HepG2 (cell line): ENCODE measurements around the gene BIRC6. TPM values are rescaled to one million over a fixed set of nuclear protein-coding genes. Genes with fewer than 3 reads are reported as not detected.
A peak's percentile ranks its signal among the peaks of the same experiment; 100 is the strongest.

Source experiments
- ARID2 ChIP-seq: sonication (generic); formaldehyde crosslinking; IDR thresholded peaks from 2 replicates; pipeline ENCODE4 v1.8.1; 2022; ENCODE audit warnings: mild to moderate bottlenecking, missing genetic modification reagents, borderline replicate concordance
- BHLHE40 ChIP-seq: IDR thresholded peaks from 2 replicates; pipeline ENCODE4 v1.6.1; 2011; ENCODE audit warnings: low read length, improper control_type of control experiment
- HHEX ChIP-seq: IDR thresholded peaks from 2 replicates; pipeline ENCODE4 v1.6.1; 2016; ENCODE audit warnings: control low read depth
- JARID2 ChIP-seq: sonication (generic); formaldehyde crosslinking; IDR thresholded peaks from 2 replicates; pipeline ENCODE4 v1.8.1; 2023; ENCODE audit warnings: missing genetic modification reagents, inconsistent platforms; ENCODE audit not compliant: insufficient replicate concordance
- MED13 ChIP-seq: sonication (generic); formaldehyde crosslinking; IDR thresholded peaks from 2 replicates; pipeline ENCODE4 v1.5.0; 2020; ENCODE audit warnings: missing genetic modification reagents
- NFATC3 ChIP-seq: sonication (generic); formaldehyde crosslinking; IDR thresholded peaks from 2 replicates; pipeline ENCODE4 v1.5.1; 2020; ENCODE audit warnings: mild to moderate bottlenecking, missing genetic modification reagents
- NFIB ChIP-seq: sonication (generic); formaldehyde crosslinking; IDR thresholded peaks from 2 replicates; pipeline ENCODE4 v1.9.0; 2021; ENCODE audit warnings: missing genetic modification reagents, mild to moderate bottlenecking, borderline replicate concordance
- PHF21A ChIP-seq: sonication (generic); formaldehyde crosslinking; IDR thresholded peaks from 2 replicates; pipeline ENCODE4 v1.5.0; 2020; ENCODE audit warnings: mild to moderate bottlenecking, missing genetic modification reagents
- POLR2AphosphoS5 ChIP-seq: IDR thresholded peaks from 2 replicates; pipeline ENCODE4 v1.6.1; 2012; ENCODE audit warnings: low read depth, low read length
- SKI ChIP-seq: fragments of 450-650 bp; IDR thresholded peaks from one replicate; pipeline ENCODE4 v1.6.1; 2018; ENCODE audit warnings: mild to moderate bottlenecking; ENCODE audit not compliant: partially characterized antibody
- STAG1 ChIP-seq: sonication (generic); formaldehyde crosslinking; IDR thresholded peaks from 2 replicates; pipeline ENCODE4 v1.4.0; 2020; ENCODE audit warnings: missing genetic modification reagents
- TSC22D2 ChIP-seq: sonication (generic); formaldehyde crosslinking; IDR thresholded peaks from 2 replicates; pipeline ENCODE4 v1.5.1; 2020; ENCODE audit warnings: missing genetic modification reagents, mild to moderate bottlenecking, borderline replicate concordance
- ZIK1 ChIP-seq: sonication (generic); formaldehyde crosslinking; IDR thresholded peaks from 2 replicates; pipeline ENCODE4 v1.5.0; 2020; ENCODE audit warnings: mild to moderate bottlenecking, low read depth, missing genetic modification reagents, borderline replicate concordance
- ZNF260 ChIP-seq: sonication (generic); formaldehyde crosslinking; IDR thresholded peaks from 2 replicates; pipeline ENCODE4 v1.4.0; 2020; ENCODE audit warnings: missing genetic modification reagents, low read depth, mild to moderate bottlenecking, borderline replicate concordance
- ZNF432 ChIP-seq: sonication (generic); formaldehyde crosslinking; IDR thresholded peaks from 2 replicates; pipeline ENCODE4 v1.5.0; 2020; ENCODE audit warnings: missing genetic modification reagents, mild to moderate bottlenecking, borderline replicate concordance
- ZNF564 ChIP-seq: sonication (generic); formaldehyde crosslinking; IDR thresholded peaks from 2 replicates; pipeline ENCODE4 v1.8.1; 2023; ENCODE audit warnings: mild to moderate bottlenecking, missing genetic modification reagents
- ZNF7 ChIP-seq: IDR thresholded peaks from 2 replicates; pipeline ENCODE4 v1.6.1; 2016; ENCODE audit warnings: missing biosample characterization, missing genetic modification reagents
- ZNF746 ChIP-seq: sonication (generic); formaldehyde crosslinking; IDR thresholded peaks from 2 replicates; pipeline ENCODE4 v1.8.0; 2022; ENCODE audit warnings: mild to moderate bottlenecking, missing genetic modification reagents
- ZNF788 ChIP-seq: sonication (generic); formaldehyde crosslinking; IDR thresholded peaks from 2 replicates; pipeline ENCODE4 v1.5.0; 2020; ENCODE audit warnings: mild to moderate bottlenecking, missing genetic modification reagents, borderline replicate concordance
- polyA plus RNA-seq, 8 experiments: library from polyadenylated mRNA; depleted of rRNA in 3 of 8; stranded (reverse) in 7 of 8; unstranded in 1 of 8; fragments of >200 nt; fragmentation: Illumina TruSeq in 4 of 8; extraction: Trizol in 4 of 8; gene quantifications; 2 replicates each; pipeline versions ENCODE4 v1.2.1 to v1.2.3, GENCODE V29; 2011 to 2016; ENCODE audit warnings: low read depth in 4 of 8, missing spikeins in 1 of 8, mixed read lengths in 1 of 8; ENCODE audit not compliant: insufficient read depth in 1 of 8
- total RNA-seq, 5 experiments: library from RNA; depleted of rRNA; stranded (reverse); fragments of >200 nt; fragmentation: Illumina TruSeq; extraction: Trizol; gene quantifications; 2 replicates each; pipeline ENCODE4 v1.2.3, GENCODE V29; 2016; ENCODE audit warnings: low read depth in 1 of 5
- TF ChIP-seq, protein P1 (sequence below): sonication (generic); formaldehyde crosslinking; IDR thresholded peaks from 2 replicates; pipeline ENCODE4 v1.5.0; 2020; ENCODE audit warnings: mild to moderate bottlenecking, missing genetic modification reagents
- TF ChIP-seq, protein P2 (sequence below): sonication (generic); formaldehyde crosslinking; conservative IDR thresholded peaks from 2 replicates; pipeline ENCODE4 v1.5.0; 2020; ENCODE audit warnings: missing genetic modification reagents
- TF ChIP-seq, protein P3 (sequence below): fragments of 450-650 bp; IDR thresholded peaks from 2 replicates; pipeline ENCODE4 v1.6.1; 2016
- TF ChIP-seq, protein P4 (sequence below): sonication (generic); IDR thresholded peaks from 2 replicates; pipeline ENCODE4 v1.6.1; 2016; ENCODE audit warnings: low read depth, borderline replicate concordance

The BIRC6 gene
- total and polyA plus RNA-seq, 2 of the 13 experiments (the other 11 are each of a cell fraction or from before 2014, with no cell fraction given) = 65.6 to 120 TPM

DNA sequence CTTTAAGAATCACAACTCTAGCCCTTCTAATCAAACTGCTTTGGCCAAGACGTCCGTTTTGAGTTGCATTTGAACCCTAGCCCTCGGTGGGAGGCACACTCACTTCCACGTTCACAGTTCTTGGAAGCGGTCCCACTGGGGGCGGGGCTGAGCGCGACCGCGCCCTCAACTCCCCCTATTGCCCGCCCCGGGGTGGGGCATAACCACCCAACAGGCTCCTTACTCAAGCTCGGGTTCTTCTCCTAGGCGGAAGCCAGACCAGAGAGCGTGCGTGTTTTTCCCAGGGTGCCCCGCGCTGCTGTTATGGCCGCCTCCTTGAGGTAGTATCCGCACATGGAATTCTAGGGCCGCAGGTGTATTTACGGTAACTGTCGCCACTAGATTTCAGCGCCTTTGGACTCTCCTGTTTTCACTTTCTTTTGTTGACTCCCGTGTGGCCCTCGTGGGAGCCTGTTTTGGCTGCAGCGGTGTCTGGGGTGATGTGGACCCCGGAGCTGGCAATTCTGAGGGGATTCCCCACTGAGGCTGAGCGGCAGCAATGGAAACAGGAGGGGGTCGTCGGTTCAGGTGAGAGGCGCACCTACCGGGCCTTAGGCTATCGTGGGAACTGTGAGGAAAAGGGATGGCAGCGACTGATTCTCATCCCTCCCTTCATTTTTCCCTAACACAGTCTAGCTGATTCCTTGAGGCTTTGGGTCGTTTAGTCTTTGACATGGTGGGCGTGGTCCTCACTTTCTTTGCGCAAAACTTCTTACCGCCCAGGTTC, 271.2 kb downstream of the BIRC6 start, which contains the start of gene TTC27 (continued):
- TF ChIP-seq ZNF746 (CRISPR knock-in tag) (0 out of 2 replicates have a peak, but pooled peaks have one; percentile 30), BHLHE40 (peak; percentile 4; the same call in 1 of the 2 replicates), ZNF7 (CRISPR knock-in tag) (no peak), ZNF260 (no peak), POLR2AphosphoS5 (peak; percentile 94), ZNF788 (CRISPR knock-in tag) (no peak; the same call in 1 of the 2 replicates), NFATC3 (CRISPR knock-in tag) (peak; percentile 89; the same call in 1 of the 2 replicates), ZIK1 (CRISPR knock-in tag) (no peak; the same call in 1 of the 2 replicates), HHEX (CRISPR knock-in tag) (no peak), ZNF564 (CRISPR knock-in tag) (0 out of 2 replicates have a peak, but pooled peaks have one; percentile 1), JARID2 (CRISPR knock-in tag) (no peak), TSC22D2 (CRISPR knock-in tag) (no peak), ARID2 (no peak), NFIB (CRISPR knock-in tag) (no peak), ZNF432 (CRISPR knock-in tag) (no peak), MED13 (CRISPR knock-in tag) (no peak), SKI (peak; percentile 16), STAG1 (CRISPR knock-in tag) (no peak), PHF21A (CRISPR knock-in tag) (peak; percentile 65; the same call in 1 of the 2 replicates)
- TF ChIP-seq, protein P1, sequence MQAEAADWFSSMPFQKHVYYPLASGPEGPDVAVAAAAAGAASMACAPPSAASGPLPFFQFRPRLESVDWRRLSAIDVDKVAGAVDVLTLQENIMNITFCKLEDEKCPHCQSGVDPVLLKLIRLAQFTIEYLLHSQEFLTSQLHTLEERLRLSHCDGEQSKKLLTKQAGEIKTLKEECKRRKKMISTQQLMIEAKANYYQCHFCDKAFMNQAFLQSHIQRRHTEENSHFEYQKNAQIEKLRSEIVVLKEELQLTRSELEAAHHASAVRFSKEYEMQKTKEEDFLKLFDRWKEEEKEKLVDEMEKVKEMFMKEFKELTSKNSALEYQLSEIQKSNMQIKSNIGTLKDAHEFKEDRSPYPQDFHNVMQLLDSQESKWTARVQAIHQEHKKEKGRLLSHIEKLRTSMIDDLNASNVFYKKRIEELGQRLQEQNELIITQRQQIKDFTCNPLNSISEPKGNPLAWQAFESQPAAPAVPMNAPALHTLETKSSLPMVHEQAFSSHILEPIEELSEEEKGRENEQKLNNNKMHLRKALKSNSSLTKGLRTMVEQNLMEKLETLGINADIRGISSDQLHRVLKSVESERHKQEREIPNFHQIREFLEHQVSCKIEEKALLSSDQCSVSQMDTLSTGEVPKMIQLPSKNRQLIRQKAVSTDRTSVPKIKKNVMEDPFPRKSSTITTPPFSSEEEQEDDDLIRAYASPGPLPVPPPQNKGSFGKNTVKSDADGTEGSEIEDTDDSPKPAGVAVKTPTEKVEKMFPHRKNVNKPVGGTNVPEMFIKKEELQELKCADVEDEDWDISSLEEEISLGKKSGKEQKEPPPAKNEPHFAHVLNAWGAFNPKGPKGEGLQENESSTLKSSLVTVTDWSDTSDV (CRISPR knock-in tag) = no peak
- TF ChIP-seq, protein P2, sequence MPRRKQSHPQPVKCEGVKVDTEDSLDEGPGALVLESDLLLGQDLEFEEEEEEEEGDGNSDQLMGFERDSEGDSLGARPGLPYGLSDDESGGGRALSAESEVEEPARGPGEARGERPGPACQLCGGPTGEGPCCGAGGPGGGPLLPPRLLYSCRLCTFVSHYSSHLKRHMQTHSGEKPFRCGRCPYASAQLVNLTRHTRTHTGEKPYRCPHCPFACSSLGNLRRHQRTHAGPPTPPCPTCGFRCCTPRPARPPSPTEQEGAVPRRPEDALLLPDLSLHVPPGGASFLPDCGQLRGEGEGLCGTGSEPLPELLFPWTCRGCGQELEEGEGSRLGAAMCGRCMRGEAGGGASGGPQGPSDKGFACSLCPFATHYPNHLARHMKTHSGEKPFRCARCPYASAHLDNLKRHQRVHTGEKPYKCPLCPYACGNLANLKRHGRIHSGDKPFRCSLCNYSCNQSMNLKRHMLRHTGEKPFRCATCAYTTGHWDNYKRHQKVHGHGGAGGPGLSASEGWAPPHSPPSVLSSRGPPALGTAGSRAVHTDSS (CRISPR knock-in tag) = no peak
- TF ChIP-seq, protein P3, sequence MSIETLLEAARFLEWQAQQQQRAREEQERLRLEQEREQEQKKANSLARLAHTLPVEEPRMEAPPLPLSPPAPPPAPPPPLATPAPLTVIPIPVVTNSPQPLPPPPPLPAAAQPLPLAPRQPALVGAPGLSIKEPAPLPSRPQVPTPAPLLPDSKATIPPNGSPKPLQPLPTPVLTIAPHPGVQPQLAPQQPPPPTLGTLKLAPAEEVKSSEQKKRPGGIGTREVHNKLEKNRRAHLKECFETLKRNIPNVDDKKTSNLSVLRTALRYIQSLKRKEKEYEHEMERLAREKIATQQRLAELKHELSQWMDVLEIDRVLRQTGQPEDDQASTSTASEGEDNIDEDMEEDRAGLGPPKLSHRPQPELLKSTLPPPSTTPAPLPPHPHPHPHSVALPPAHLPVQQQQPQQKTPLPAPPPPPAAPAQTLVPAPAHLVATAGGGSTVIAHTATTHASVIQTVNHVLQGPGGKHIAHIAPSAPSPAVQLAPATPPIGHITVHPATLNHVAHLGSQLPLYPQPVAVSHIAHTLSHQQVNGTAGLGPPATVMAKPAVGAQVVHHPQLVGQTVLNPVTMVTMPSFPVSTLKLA = peak; percentile 83
- TF ChIP-seq, protein P4, sequence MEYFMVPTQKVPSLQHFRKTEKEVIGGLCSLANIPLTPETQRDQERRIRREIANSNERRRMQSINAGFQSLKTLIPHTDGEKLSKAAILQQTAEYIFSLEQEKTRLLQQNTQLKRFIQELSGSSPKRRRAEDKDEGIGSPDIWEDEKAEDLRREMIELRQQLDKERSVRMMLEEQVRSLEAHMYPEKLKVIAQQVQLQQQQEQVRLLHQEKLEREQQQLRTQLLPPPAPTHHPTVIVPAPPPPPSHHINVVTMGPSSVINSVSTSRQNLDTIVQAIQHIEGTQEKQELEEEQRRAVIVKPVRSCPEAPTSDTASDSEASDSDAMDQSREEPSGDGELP = no peak
